Measurements from ENCODE around the gene ASPN. TPM values are rescaled to one million over a fixed set of nuclear protein-coding genes. Genes with fewer than 3 reads are reported as not detected.

ASPN gene
- total and polyA plus RNA-seq, 9 of the 15 experiments (the other 6 are each of a cell fraction or from before 2014, with no cell fraction given), result 0.03 to 0.07 TPM; not detected in 7

DNA sequence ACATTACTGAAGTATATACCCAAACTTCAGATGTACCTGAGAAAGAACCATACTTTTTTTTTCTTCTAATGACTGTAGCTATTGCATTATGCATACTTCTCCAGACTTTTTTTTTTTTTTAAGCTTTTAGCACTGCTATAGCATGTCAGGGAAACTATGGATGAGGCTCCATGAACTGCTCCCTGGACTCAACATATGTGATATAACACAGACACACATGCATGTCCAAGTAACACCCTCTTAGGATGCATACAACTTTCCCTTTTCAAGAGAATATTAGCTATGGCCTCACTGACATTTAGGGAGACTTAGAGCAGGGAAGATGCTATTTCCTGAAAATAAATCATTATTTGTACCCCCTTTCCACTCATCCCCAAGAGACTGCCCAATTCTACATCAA, 499 bp upstream of the ASPN start:
- intact Hi-C loops (cut with micrococcal nuclease), result no loop called here
- Histone ChIP-seq H3K4me3 (no peak overlapping the region), H3K36me3 (ENCODE audit: control insufficient read depth, insufficient read depth, low read length) (no peaks in the 10 kb centered on the region), H2AFZ (ENCODE audit: low read depth, low read length) (no peak overlapping the region), H3K27ac (ENCODE audit: extremely low read depth, low read depth, low read length) (no peak overlapping the region), H3K9me3 (replicated peaks; ENCODE audit: control insufficient read depth, insufficient read depth, low read depth, low read length) (no peaks in the 10 kb centered on the region), H3K9me1 (ENCODE audit: control insufficient read depth, insufficient read depth, low read length) (no peaks in the 10 kb centered on the region), H3K4me1 (replicated peaks in 1 of 2; ENCODE audit: control insufficient read depth in 2 of 2, insufficient read depth in 2 of 2, low read length in 2 of 2) (peaks cover 0 to 2% of the 10 kb centered on the region in 2 experiments; a peak in 2 of 5 replicates), H3K79me2 (ENCODE audit: control insufficient read depth, insufficient read depth, low read length) (no peaks in the 10 kb centered on the region), H3K9ac (ENCODE audit: insufficient read depth in 1 of 2, low read depth in 2 of 2, low read length in 2 of 2) (no peak overlapping the region), H4K20me1 (replicated peaks; ENCODE audit: control insufficient read depth, insufficient read depth, low read length) (no peaks in the 10 kb centered on the region), H3K27me3 (ENCODE audit: control insufficient read depth in 2 of 2, insufficient read depth in 2 of 2, low read length in 2 of 2) (no peaks in the 10 kb centered on the region), H3K4me2 (ENCODE audit: insufficient read depth, low read length) (no peak overlapping the region)
- ChIA-PET POLR2A (interaction anchor here (0.8 to 1.0 kb wide), 2 partner anchors 9 to 54 kb away, joined by 3 read pairs; no protein-coding TSS in a partner anchor), CTCF (ENCODE audit: low intra/inter-chr PET ratio) (no interaction called here)
- in situ Hi-C loops (cut with MboI), result no loop called here
- ATAC-seq (no peak), FAIRE-seq (no peak), DNase-seq (ENCODE audit: extremely low read depth in 1 of 4, low spot score in 3 of 4) (no peak)
- TF ChIP-seq, protein P1, sequence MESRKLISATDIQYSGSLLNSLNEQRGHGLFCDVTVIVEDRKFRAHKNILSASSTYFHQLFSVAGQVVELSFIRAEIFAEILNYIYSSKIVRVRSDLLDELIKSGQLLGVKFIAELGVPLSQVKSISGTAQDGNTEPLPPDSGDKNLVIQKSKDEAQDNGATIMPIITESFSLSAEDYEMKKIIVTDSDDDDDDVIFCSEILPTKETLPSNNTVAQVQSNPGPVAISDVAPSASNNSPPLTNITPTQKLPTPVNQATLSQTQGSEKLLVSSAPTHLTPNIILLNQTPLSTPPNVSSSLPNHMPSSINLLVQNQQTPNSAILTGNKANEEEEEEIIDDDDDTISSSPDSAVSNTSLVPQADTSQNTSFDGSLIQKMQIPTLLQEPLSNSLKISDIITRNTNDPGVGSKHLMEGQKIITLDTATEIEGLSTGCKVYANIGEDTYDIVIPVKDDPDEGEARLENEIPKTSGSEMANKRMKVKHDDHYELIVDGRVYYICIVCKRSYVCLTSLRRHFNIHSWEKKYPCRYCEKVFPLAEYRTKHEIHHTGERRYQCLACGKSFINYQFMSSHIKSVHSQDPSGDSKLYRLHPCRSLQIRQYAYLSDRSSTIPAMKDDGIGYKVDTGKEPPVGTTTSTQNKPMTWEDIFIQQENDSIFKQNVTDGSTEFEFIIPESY (CRISPR knock-in tag; IDR thresholded peaks at IDR 0.05), result no peak
- TF ChIP-seq POLR2H (tag; IDR thresholded peaks at IDR 0.05; ENCODE audit: low read depth) (no peak), TAL1 (IDR thresholded peaks at IDR 0.05) (no peak), PPARD (CRISPR knock-in tag; IDR thresholded peaks at IDR 0.05) (no peak), ZNF592 (IDR thresholded peaks at IDR 0.05) (no peak)
- BruUV-seq (replicated peaks), result no TSS peak

All from K562 (cell line).